ENCODE measurements around the gene ABHD17B. TPM values are rescaled to one million over a fixed set of nuclear protein-coding genes. Genes with fewer than 3 reads are reported as not detected.
"Not testable (repeated sequence)": the region's sequence is repeated elsewhere in the genome, so short reads cannot be mapped to it uniquely, and the experiment has no call there.

The ABHD17B gene
- total RNA-seq, 1 experiment from 2014 or later, result 12.9 TPM

DNA sequence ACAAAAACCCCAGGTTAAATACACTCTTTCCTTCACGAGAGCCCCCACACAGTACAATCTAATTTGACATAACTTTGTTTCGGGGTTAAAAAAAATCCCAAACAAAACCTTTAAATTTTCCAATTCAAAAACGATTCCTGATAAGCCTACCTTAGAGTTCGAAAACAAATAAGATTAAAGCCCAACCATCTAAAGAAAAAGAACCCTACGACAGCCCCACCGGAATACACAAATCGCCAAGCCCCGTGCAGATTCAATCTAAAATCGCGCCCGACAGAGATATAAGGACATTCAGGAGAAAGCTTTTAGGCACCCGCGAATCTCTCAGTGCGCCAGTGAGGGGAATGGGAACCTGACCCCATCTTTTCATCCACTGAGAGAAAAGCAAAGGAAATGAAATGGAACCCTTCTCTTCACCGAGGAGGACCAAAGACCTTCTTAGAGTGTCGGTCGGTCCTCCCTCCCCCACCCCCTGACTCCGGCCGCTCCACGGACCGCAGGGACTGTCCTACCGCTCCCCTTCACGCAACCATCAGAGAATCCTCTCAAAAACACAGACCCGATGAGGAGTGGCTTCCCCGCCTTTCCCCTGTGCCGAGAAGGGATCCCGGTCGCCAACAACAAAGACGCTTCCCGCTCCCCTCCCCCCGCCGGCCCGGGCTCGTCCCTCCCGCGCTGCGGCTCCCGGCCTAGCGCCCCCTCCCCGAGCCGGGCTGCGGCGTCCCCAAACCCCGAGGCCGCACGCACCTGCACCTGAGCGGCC is 925 bp downstream of the ABHD17B start:
- Histone ChIP-seq H3K9me3 (ENCODE audit: low read length) (no peaks in the 10 kb centered on the region), H3K27me3 (ENCODE audit: low read length) (no peaks in the 10 kb centered on the region), H3K9me2 (replicated peaks; ENCODE audit: insufficient read depth, low read length) (no peaks in the 10 kb centered on the region), H3K4me1 (ENCODE audit: low read length) (peaks cover 34% of the 10 kb centered on the region), H3K79me2 (ENCODE audit: low read length) (peaks cover 86% of the 10 kb centered on the region), H3K36me3 (ENCODE audit: insufficient read depth, low read length) (no peaks in the 10 kb centered on the region), H3K9ac (ENCODE audit: low read length) (peak overlapping the region; percentile 83), H3K4me2 (ENCODE audit: low read depth, low read length, poor library complexity, severe bottlenecking) (peak overlapping the region; percentile 92), H2AFZ (ENCODE audit: low read length) (peak overlapping the region; percentile 86; the same call in 1 of the 2 replicates), H4K20me1 (ENCODE audit: insufficient read depth, low read depth, low read length) (peaks cover 17% of the 10 kb centered on the region), H3K27ac (ENCODE audit: low read length) (no peak overlapping the region; the same call in 1 of the 2 replicates), H3K4me3 (ENCODE audit: low read length) (peak overlapping the region; percentile 91)
- peak; percentile 66 for DNase-seq

DNA sequence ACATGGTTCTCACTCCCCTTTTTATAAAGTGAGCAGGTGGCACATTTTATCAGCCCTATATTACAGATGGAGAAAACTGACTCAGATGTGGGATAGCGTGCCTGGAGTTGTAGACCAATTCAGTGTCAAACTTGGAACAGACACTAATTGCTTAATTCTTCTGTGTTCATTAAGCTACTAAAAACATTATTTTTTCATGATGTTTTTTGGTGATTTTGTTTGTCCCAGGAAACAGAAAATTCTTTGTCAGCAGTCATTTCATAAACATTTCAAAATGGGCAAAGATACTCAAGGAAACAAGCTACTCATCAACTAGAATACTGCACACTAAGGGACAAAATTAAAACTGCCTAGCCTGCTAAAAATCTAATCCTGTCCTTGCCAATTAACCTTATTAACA is 2.2 kb downstream of the ABHD17B start:
- Histone ChIP-seq H3K9ac (ENCODE audit: low read length) (peak overlapping the region; percentile 83), H4K20me1 (ENCODE audit: insufficient read depth, low read depth, low read length) (peaks cover 17% of the 10 kb centered on the region), H3K4me3 (ENCODE audit: low read length) (peak overlapping the region; percentile 91)

DNA sequence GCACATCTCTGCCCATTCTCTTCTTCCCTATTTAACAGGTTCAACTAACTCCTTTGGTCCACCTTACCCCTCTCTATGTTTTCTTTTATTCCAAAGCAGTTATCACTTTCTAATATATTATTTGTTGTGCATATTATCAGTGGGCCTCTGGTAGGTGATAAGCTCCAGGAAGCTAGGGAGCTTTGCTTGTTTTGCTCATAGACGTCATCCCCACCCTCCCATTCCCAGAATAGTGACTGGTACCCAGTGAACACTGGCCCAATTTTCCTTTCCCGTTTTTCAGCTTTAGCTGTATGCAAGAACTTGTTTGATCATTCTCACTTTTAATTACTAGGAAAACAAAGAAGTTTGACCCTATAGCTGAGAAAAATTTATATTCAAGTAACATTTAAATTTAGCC is 6.9 kb downstream of the ABHD17B start:
- H3K79me2 ChIP-seq (ENCODE audit: low read length), result peaks cover 92% of the 10 kb centered on the region
- H2AFZ ChIP-seq (ENCODE audit: low read length), result no peak overlapping the region
- H3K9ac ChIP-seq (ENCODE audit: low read length), result no peak overlapping the region
- peaks cover 44% of the 10 kb centered on the region for H3K4me1 ChIP-seq (ENCODE audit: low read length)
- no peak for DNase-seq
- H4K20me1 ChIP-seq (ENCODE audit: insufficient read depth, low read depth, low read length), result peaks cover 28% of the 10 kb centered on the region
- H3K9me3 ChIP-seq (ENCODE audit: low read length), result no peaks in the 10 kb centered on the region
- H3K27me3 ChIP-seq (ENCODE audit: low read length), result no peaks in the 10 kb centered on the region
- no peak overlapping the region for H3K4me3 ChIP-seq (ENCODE audit: low read length)
- no peaks in the 10 kb centered on the region for H3K36me3 ChIP-seq (ENCODE audit: insufficient read depth, low read length)
- no peak overlapping the region for H3K27ac ChIP-seq (ENCODE audit: low read length)
- H3K9me2 ChIP-seq (replicated peaks; ENCODE audit: insufficient read depth, low read length), result no peaks in the 10 kb centered on the region
- no peak overlapping the region for H3K4me2 ChIP-seq (ENCODE audit: low read depth, low read length, poor library complexity, severe bottlenecking)

More for the DNA sequence above, 2.2 kb downstream of the ABHD17B start:
- Histone ChIP-seq H3K27me3 (ENCODE audit: low read length) (no peaks in the 10 kb centered on the region), H3K79me2 (ENCODE audit: low read length) (peaks cover 85% of the 10 kb centered on the region), H3K9me3 (ENCODE audit: low read length) (no peaks in the 10 kb centered on the region), H3K9me2 (replicated peaks; ENCODE audit: insufficient read depth, low read length) (no peaks in the 10 kb centered on the region), H2AFZ (ENCODE audit: low read length) (no peak overlapping the region), H3K4me2 (ENCODE audit: low read depth, low read length, poor library complexity, severe bottlenecking) (peak overlapping the region; percentile 92), H3K36me3 (ENCODE audit: insufficient read depth, low read length) (no peaks in the 10 kb centered on the region), H3K27ac (ENCODE audit: low read length) (no peak overlapping the region), H3K4me1 (ENCODE audit: low read length) (peaks cover 43% of the 10 kb centered on the region)
- no peak for DNase-seq

DNA sequence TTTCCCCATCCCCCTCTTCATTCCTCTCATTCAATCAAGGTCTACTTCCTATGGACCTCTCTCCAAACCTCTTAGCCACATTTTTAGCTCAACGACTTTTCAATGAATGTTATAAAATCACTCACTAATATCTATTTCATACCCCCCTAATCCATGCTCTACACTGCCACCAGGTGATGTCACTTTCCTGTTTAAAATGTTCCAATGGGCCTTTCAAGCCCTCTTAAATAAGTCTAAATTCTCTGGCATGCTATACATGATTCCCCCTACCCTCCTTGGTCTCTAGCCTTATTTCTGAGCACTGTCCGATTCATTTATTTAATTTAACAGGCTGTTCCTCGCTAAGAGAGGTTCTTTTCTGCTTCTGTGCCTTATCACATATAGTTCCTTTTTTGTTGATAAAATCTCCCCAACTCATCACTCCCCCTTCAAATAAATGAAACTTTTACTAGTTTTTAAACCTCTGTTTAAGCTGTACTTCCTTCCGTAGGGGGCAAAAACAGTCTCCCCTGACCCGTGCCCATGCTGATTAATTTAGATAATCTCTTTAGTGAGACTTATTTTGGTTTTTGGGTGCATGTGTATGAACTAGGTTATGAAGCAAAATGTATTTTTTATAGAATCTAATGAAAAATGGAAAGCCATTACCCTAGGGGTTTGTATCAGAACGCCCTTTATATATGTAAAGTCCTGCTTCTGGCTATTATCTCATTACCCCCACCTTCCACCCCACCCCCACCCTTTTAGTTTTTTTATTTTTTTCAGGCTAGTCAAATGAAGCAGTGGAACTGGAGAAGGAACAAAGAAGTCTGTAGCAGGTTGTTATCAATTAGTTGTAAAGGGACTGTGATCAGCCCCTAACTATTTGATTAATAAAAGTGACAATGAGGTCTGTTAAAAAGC is 9.0 kb downstream of the ABHD17B start:
- H3K9me3 ChIP-seq (ENCODE audit: low read length), result no peaks in the 10 kb centered on the region
- peaks cover 47% of the 10 kb centered on the region for H3K4me1 ChIP-seq (ENCODE audit: low read length)
- H4K20me1 ChIP-seq (ENCODE audit: insufficient read depth, low read depth, low read length), result peaks cover 19% of the 10 kb centered on the region; the same call in 1 of the 2 replicates
- H3K4me3 ChIP-seq (ENCODE audit: low read length), result no peak overlapping the region
- no peaks in the 10 kb centered on the region for H3K36me3 ChIP-seq (ENCODE audit: insufficient read depth, low read length)
- no peaks in the 10 kb centered on the region for H3K9me2 ChIP-seq (replicated peaks; ENCODE audit: insufficient read depth, low read length)
- no peaks in the 10 kb centered on the region for H3K27me3 ChIP-seq (ENCODE audit: low read length)
- H3K9ac ChIP-seq (ENCODE audit: low read length), result no peak overlapping the region
- DNase-seq, result no peak
- H3K79me2 ChIP-seq (ENCODE audit: low read length), result peaks cover 86% of the 10 kb centered on the region
- H3K4me2 ChIP-seq (ENCODE audit: low read depth, low read length, poor library complexity, severe bottlenecking), result peak overlapping the region; percentile 41
- no peak overlapping the region for H2AFZ ChIP-seq (ENCODE audit: low read length)
- H3K27ac ChIP-seq (ENCODE audit: low read length), result peak overlapping the region; percentile 60; the same call in 1 of the 2 replicates

DNA sequence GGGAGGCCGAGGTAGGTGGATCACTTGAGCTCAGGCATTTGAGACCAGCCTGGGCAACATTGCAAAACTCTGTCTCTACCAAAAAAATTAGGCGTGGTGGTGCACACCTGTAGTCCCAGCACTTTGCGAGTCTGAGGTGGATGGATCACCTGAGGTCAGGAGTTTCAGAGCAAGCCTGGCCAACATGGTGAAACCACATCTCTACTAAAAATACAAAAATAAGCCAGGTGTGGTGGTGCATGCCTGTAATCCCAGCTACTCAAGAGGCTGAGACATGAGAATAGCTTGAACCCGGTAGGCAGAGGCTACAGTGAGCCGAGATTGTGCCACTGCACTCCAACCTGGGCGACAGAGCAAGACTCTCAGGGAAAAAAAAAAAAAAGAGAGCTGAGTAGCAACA is 12.2 kb downstream of the ABHD17B start:
- peaks cover 89% of the 10 kb centered on the region for H3K79me2 ChIP-seq (ENCODE audit: low read length)
- H3K9me2 ChIP-seq (replicated peaks; ENCODE audit: insufficient read depth, low read length); H3K36me3 ChIP-seq (ENCODE audit: insufficient read depth, low read length); H3K27me3 ChIP-seq (ENCODE audit: low read length); H2AFZ ChIP-seq (ENCODE audit: low read length); H3K4me2 ChIP-seq (ENCODE audit: low read depth, low read length, poor library complexity, severe bottlenecking); H3K27ac ChIP-seq (ENCODE audit: low read length); H3K9ac ChIP-seq (ENCODE audit: low read length); DNase-seq; H3K4me3 ChIP-seq (ENCODE audit: low read length); H3K9me3 ChIP-seq (ENCODE audit: low read length): not testable (repeated sequence)
- peaks cover 46% of the 10 kb centered on the region for H3K4me1 ChIP-seq (ENCODE audit: low read length)
- peaks cover 19% of the 10 kb centered on the region; the same call in 1 of the 2 replicates for H4K20me1 ChIP-seq (ENCODE audit: insufficient read depth, low read depth, low read length)

DNA sequence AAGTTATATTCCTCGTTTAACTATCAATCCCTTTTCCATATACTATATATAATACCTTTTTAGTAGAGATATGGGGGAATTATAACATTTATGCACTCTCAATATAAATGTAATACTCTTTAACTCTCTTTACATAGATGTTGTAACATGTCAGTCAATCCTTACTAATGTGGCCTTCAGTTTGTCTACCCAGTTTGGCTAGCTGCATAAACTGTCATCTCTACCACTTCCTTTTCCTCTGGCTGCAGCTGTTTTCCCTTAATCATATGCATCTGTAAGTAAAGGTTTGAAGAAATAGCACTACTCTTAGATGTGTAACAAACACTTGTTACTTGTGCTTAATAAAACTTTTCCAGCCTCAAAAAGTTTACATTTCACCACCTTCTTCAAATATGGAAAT is 13.4 kb downstream of the ABHD17B start:
- H2AFZ ChIP-seq (ENCODE audit: low read length), result no peak overlapping the region
- peaks cover 17% of the 10 kb centered on the region; the same call in 1 of the 2 replicates for H4K20me1 ChIP-seq (ENCODE audit: insufficient read depth, low read depth, low read length)
- H3K9me3 ChIP-seq (ENCODE audit: low read length), result no peaks in the 10 kb centered on the region
- H3K9me2 ChIP-seq (replicated peaks; ENCODE audit: insufficient read depth, low read length), result no peaks in the 10 kb centered on the region
- peaks cover 87% of the 10 kb centered on the region for H3K79me2 ChIP-seq (ENCODE audit: low read length)
- H3K9ac ChIP-seq (ENCODE audit: low read length), result no peak overlapping the region
- no peak overlapping the region for H3K4me3 ChIP-seq (ENCODE audit: low read length)
- no peak overlapping the region for H3K4me2 ChIP-seq (ENCODE audit: low read depth, low read length, poor library complexity, severe bottlenecking)
- peaks cover 34% of the 10 kb centered on the region for H3K4me1 ChIP-seq (ENCODE audit: low read length)
- peak overlapping the region; percentile 37; the same call in 1 of the 2 replicates for H3K27ac ChIP-seq (ENCODE audit: low read length)
- no peaks in the 10 kb centered on the region for H3K36me3 ChIP-seq (ENCODE audit: insufficient read depth, low read length)
- H3K27me3 ChIP-seq (ENCODE audit: low read length), result no peaks in the 10 kb centered on the region
- no peak for DNase-seq

DNA sequence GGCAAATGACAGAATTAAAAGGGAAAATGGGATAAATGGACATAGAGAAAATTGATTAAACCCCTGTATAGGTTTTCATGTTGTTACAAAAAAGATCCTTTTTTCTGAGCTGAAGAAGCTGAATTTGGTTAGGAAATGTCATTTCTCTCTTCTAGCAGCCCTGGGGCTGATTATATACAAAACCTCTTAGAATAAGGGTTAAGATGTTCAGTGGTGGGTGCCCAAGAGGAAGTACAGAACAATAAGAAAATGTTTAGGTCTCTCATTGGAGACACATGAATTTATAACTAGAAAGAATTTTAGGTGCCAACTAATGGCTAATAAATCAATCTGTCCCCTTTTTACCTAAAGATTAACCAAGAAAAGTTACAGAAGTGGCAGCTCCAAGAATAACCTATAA is 14.2 kb downstream of the ABHD17B start:
- peak overlapping the region; percentile 37; the same call in 1 of the 2 replicates for H3K27ac ChIP-seq (ENCODE audit: low read length)

DNA sequence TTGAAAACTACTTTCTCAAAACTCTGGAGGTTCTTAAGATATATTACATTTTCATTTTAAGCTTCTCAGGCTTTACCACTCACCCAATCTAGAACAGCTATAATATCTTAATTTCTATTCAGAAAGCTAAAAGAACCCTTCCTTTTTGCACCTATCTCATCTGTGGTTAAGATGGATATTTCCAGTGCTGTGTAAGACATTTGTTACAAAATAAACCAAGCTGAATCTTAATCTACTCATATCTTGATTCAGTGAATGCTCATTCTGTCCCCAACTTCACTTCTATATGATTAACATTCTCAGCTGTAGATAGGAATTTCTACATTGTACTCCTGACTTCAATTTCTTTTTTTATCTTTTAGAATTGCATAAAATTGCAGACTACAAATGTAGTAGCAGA is 15.0 kb downstream of the ABHD17B start:
- no peak for DNase-seq
- Histone ChIP-seq H3K79me2 (ENCODE audit: low read length) (peaks cover 80% of the 10 kb centered on the region), H3K9ac (ENCODE audit: low read length) (no peak overlapping the region)

More for the DNA sequence above, 14.2 kb downstream of the ABHD17B start:
- H3K9me2 ChIP-seq (replicated peaks; ENCODE audit: insufficient read depth, low read length), result no peaks in the 10 kb centered on the region
- no peak for DNase-seq
- H2AFZ ChIP-seq (ENCODE audit: low read length), result no peak overlapping the region
- H3K4me3 ChIP-seq (ENCODE audit: low read length), result no peak overlapping the region
- peaks cover 10% of the 10 kb centered on the region; the same call in 1 of the 2 replicates for H4K20me1 ChIP-seq (ENCODE audit: insufficient read depth, low read depth, low read length)
- H3K9ac ChIP-seq (ENCODE audit: low read length), result no peak overlapping the region
- peaks cover 82% of the 10 kb centered on the region for H3K79me2 ChIP-seq (ENCODE audit: low read length)
- peaks cover 26% of the 10 kb centered on the region for H3K4me1 ChIP-seq (ENCODE audit: low read length)
- H3K4me2 ChIP-seq (ENCODE audit: low read depth, low read length, poor library complexity, severe bottlenecking), result no peak overlapping the region
- no peaks in the 10 kb centered on the region for H3K27me3 ChIP-seq (ENCODE audit: low read length)
- H3K9me3 ChIP-seq (ENCODE audit: low read length), result no peaks in the 10 kb centered on the region
- no peaks in the 10 kb centered on the region for H3K36me3 ChIP-seq (ENCODE audit: insufficient read depth, low read length)

More for the DNA sequence above, 15.0 kb downstream of the ABHD17B start:
- H3K4me2 ChIP-seq (ENCODE audit: low read depth, low read length, poor library complexity, severe bottlenecking), result no peak overlapping the region
- H3K9me2 ChIP-seq (replicated peaks; ENCODE audit: insufficient read depth, low read length), result no peaks in the 10 kb centered on the region
- peaks cover 19% of the 10 kb centered on the region for H3K4me1 ChIP-seq (ENCODE audit: low read length)
- H2AFZ ChIP-seq (ENCODE audit: low read length), result no peak overlapping the region
- H3K36me3 ChIP-seq (ENCODE audit: insufficient read depth, low read length), result no peaks in the 10 kb centered on the region
- no peaks in the 10 kb centered on the region for H3K27me3 ChIP-seq (ENCODE audit: low read length)
- H3K9me3 ChIP-seq (ENCODE audit: low read length), result no peaks in the 10 kb centered on the region
- no peak overlapping the region for H3K27ac ChIP-seq (ENCODE audit: low read length)
- peaks cover 11% of the 10 kb centered on the region; the same call in 1 of the 2 replicates for H4K20me1 ChIP-seq (ENCODE audit: insufficient read depth, low read depth, low read length)
- no peak overlapping the region for H3K4me3 ChIP-seq (ENCODE audit: low read length)

Measured in Karpas-422 (cell line).